Spleen (tissue), 7 donors: ENCODE results near the gene TMEM179.

Experiments
- POLR2A ChIP-seq, 3 donors: fragments of 450-650 bp; IDR thresholded peaks; one replicate each; pipeline ENCODE4 v1.5.1; 2017; ENCODE audit warnings: antibody characterized with exemption in 3 of 3, mild to moderate bottlenecking in 1 of 3
- POLR2AphosphoS5 ChIP-seq, 3 donors: sonication (generic); formaldehyde crosslinking; IDR thresholded peaks; one replicate each; pipeline ENCODE4 v1.5.1; 2017; ENCODE audit warnings: antibody characterized with exemption in 3 of 3
- TF ChIP-seq, protein P1 (sequence below), 11 experiments: fragments of 200-600 bp in 7 of 11; fragments of 450-650 bp in 4 of 11; sonication (generic) in 4 of 11; IDR thresholded peaks in 8 of 11; conservative IDR thresholded peaks in 3 of 11; 1 replicate in 7 of 11; 2 replicates in 4 of 11; pipeline versions ENCODE4 v1.4.0 to v1.8.0; 2016 to 2021; ENCODE audit warnings: antibody characterized with exemption in 11 of 11, inconsistent platforms in 4 of 11, mild to moderate bottlenecking in 1 of 11
- donor health status: DM: no; HTN: no; CAD: no; lungs with moderate emphysema.
- donor health status: DM: no; HTN: no; CAD: no.
- donor health status: DM: no; HTN: no; CAD: no.

DNA sequence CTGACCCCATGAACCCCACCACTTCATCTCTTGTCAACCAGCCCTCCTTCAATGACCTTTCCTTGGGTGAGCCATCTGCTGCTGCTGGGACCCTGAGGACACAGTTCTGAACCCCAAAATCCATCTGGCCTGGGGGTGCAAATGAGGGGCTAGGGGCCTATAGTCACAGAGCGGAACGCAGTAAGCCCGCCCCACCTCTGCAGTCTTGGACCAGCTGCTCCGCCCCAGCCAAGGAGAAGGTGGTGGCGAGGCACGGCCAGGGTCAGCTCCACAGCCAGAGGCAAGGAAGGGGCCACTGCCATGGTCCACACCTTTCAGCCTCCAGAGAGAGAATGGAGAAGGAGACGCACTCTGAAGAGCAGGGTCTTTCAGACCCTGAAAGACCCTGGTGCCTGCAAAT lies 5.1 kb downstream of the TMEM179 start:
- TF ChIP-seq, protein P1, sequence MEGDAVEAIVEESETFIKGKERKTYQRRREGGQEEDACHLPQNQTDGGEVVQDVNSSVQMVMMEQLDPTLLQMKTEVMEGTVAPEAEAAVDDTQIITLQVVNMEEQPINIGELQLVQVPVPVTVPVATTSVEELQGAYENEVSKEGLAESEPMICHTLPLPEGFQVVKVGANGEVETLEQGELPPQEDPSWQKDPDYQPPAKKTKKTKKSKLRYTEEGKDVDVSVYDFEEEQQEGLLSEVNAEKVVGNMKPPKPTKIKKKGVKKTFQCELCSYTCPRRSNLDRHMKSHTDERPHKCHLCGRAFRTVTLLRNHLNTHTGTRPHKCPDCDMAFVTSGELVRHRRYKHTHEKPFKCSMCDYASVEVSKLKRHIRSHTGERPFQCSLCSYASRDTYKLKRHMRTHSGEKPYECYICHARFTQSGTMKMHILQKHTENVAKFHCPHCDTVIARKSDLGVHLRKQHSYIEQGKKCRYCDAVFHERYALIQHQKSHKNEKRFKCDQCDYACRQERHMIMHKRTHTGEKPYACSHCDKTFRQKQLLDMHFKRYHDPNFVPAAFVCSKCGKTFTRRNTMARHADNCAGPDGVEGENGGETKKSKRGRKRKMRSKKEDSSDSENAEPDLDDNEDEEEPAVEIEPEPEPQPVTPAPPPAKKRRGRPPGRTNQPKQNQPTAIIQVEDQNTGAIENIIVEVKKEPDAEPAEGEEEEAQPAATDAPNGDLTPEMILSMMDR (IDR thresholded peaks at IDR 0.05 in 8 of 11, conservative IDR thresholded peaks at IDR 0.05 in 3 of 11), result no peak
- TF ChIP-seq POLR2A (IDR thresholded peaks at IDR 0.05) (no peak), POLR2AphosphoS5 (IDR thresholded peaks at IDR 0.05) (no peak)
